GM12878 (cell line): ENCODE results near the gene SMARCAD1. TPM values are rescaled to one million over a fixed set of nuclear protein-coding genes. Genes with fewer than 3 reads are reported as not detected.

Experiments used
- ATAC-seq: fragments of 200-7000 bp; cut with Tn5 transposase; 3 replicates; pipeline ENCODE4 v1.9.1; 2020; ENCODE audit warnings: mild to moderate bottlenecking, moderate library complexity
- BruUV-seq: library from RNA; stranded (reverse); fragments of 400-500 nt; replicated peaks from 2 replicates; lab custom pipeline; 2021; lab: Mats Ljungman, UMichigan
- CTCF ChIA-PET: fragments of 300-600 bp; sonication (Branson Sonifier 250); formaldehyde crosslinking; extraction: SDS; loops from one replicate; lab custom pipeline; 2021; ENCODE audit warnings: inconsistent platforms; lab: Yijun Ruan, JAX
- POLR2A ChIA-PET: fragments of 350-600 bp; formaldehyde crosslinking; extraction: SDS; loops from one replicate; lab custom pipeline; 2021; ENCODE audit warnings: inconsistent platforms; lab: Charles Lee
- RAD21 ChIA-PET: fragments of 300-600 bp; sonication (Branson Sonifier 250); formaldehyde crosslinking; loops from one replicate; lab custom pipeline; 2023; ENCODE audit warnings: antibody characterized with exemption; ENCODE audit not compliant: unreplicated experiment; lab: Charles Lee
- SMC1A ChIA-PET: fragments of 300-600 bp; sonication (Branson Sonifier 250); formaldehyde crosslinking; loops from one replicate; lab custom pipeline; 2023; ENCODE audit not compliant: unreplicated experiment, uncharacterized antibody; lab: Charles Lee
- DNase-seq: peaks from one replicate; pipeline ENCODE4 v3.0.0-alpha.2; 2011; ENCODE audit warnings: low read depth, low spot score
- FAIRE-seq: peaks from 3 replicates; lab custom pipeline; 2011; peaks lifted over from hg19 to GRCh38; lab: Jason Lieb, UNC
- H2AFZ ChIP-seq: 2 replicates; pipeline ENCODE4 v1.6.0; 2011; ENCODE audit warnings: low read depth, low read length, control low read depth; ENCODE audit not compliant: control insufficient read depth
- H3K27ac ChIP-seq: 2 replicates; pipeline ENCODE4 v1.5.1; 2011; ENCODE audit warnings: control low read depth; ENCODE audit not compliant: control insufficient read depth, insufficient read depth
- H3K27me3 ChIP-seq, 2 experiments: replicated peaks in 1 of 2; 2 replicates each; pipeline versions ENCODE4 v1.6.0 to v1.6.1; 2011; ENCODE audit warnings: low read length in 1 of 2; ENCODE audit not compliant: control insufficient read depth in 2 of 2, insufficient read depth in 2 of 2
- H3K36me3 ChIP-seq, 2 experiments: 2 replicates each; pipeline ENCODE4 v1.5.1; 2011; ENCODE audit warnings: low read length in 1 of 2; ENCODE audit not compliant: control insufficient read depth in 2 of 2, insufficient read depth in 2 of 2
- H3K4me1 ChIP-seq: 2 replicates; pipeline ENCODE4 v1.6.1; 2011; ENCODE audit warnings: mild to moderate bottlenecking, low read length, moderate library complexity, mixed read lengths; ENCODE audit not compliant: control insufficient read depth, insufficient read depth
- H3K4me2 ChIP-seq: 2 replicates; pipeline ENCODE4 v1.6.0; 2011; ENCODE audit warnings: control low read depth; ENCODE audit not compliant: control insufficient read depth, insufficient read depth
- H3K4me3 ChIP-seq: fragments of 200-600 bp; sonication (generic); 2 replicates; pipeline ENCODE4 v1.5.1; 2016
- H3K79me2 ChIP-seq: 2 replicates; pipeline ENCODE4 v1.6.0; 2011; ENCODE audit warnings: low read length; ENCODE audit not compliant: control insufficient read depth, insufficient read depth
- H3K9ac ChIP-seq: 2 replicates; pipeline ENCODE4 v1.8.0; 2011; ENCODE audit warnings: low read length, control low read depth, mixed read lengths; ENCODE audit not compliant: control insufficient read depth, insufficient read depth
- H3K9me3 ChIP-seq: replicated peaks from 3 replicates; pipeline ENCODE4 v1.5.1; 2011; ENCODE audit warnings: mild to moderate bottlenecking, low read length; ENCODE audit not compliant: control insufficient read depth, insufficient read depth
- H4K20me1 ChIP-seq: 2 replicates; pipeline ENCODE4 v1.6.0; 2011; ENCODE audit not compliant: control insufficient read depth, insufficient read depth
- ELK1 ChIP-seq: IDR thresholded peaks from 2 replicates; pipeline ENCODE4 v1.6.1; 2012; ENCODE audit warnings: low read depth, low read length, improper control_type of control experiment
- PBX3 ChIP-seq: IDR thresholded peaks from 2 replicates; pipeline ENCODE4 v1.6.1; 2011; ENCODE audit warnings: mild to moderate bottlenecking, low read depth, low read length, moderate library complexity; ENCODE audit not compliant: insufficient replicate concordance
- RCOR1 ChIP-seq: conservative IDR thresholded peaks from 2 replicates; pipeline ENCODE4 v1.6.1; 2012; ENCODE audit warnings: low read depth, low read length, improper control_type of control experiment
- TCF3 ChIP-seq: IDR thresholded peaks from 2 replicates; pipeline ENCODE4 v1.6.1; 2012; ENCODE audit warnings: low read depth, mild to moderate bottlenecking, low read length, borderline replicate concordance; ENCODE audit not compliant: insufficient read depth
- ZNF384 ChIP-seq: IDR thresholded peaks from 2 replicates; pipeline ENCODE4 v1.6.1; 2012; ENCODE audit warnings: low read depth, mild to moderate bottlenecking, low read length, improper control_type of control experiment, borderline replicate concordance
- ZSCAN29 ChIP-seq: fragments of 450-650 bp; IDR thresholded peaks from 2 replicates; pipeline ENCODE4 v1.6.1; 2017; ENCODE audit warnings: mild to moderate bottlenecking, moderate library complexity
- WGBS: methylation state at CpG from one replicate; pipeline ENCODE4 v1.1.6; 2016; ENCODE audit warnings: low lambda C conversion rate; ENCODE audit not compliant: insufficient replicate concordance, insufficient coverage; ENCODE audit errors: missing lambda C conversion rate; 5-methylcytosine and 5-hydroxymethylcytosine counted together
- in situ Hi-C: fragments of 300-500 bp; cut with MboI; formaldehyde crosslinking; loops from 9 replicates; pipeline ENCODE4 v1.14.3; 2018; ENCODE audit warnings: mixed read lengths
- intact Hi-C: fragments of 100-400 bp; cut with micrococcal nuclease; formaldehyde crosslinking; loops from one replicate; pipeline ENCODE4 v1.14.2; 2022; ENCODE audit not compliant: unreplicated experiment
- polyA plus RNA-seq, 11 experiments: library from polyadenylated mRNA; depleted of rRNA in 4 of 11; unstranded in 6 of 11; stranded (reverse) in 5 of 11; fragments of >200 nt; fragmentation: Nextera tagmentation in 4 of 11; fragmentation: Illumina TruSeq in 1 of 11; extraction: Ambion mirVana in 4 of 11; extraction: Trizol in 1 of 11; gene quantifications; 1 replicate in 1 of 11; 2 replicates in 10 of 11; pipeline versions ENCODE4 v1.2.1 to v1.2.3, GENCODE V29; 2011 to 2016; ENCODE audit warnings: inconsistent platforms in 2 of 11, missing spikeins in 2 of 11, low read depth in 1 of 11
- total RNA-seq, 4 experiments: library from RNA; depleted of rRNA in 3 of 4; stranded (reverse); fragments of >200 nt in 3 of 4; fragmentation: Illumina TruSeq in 1 of 4; extraction: Trizol in 1 of 4; gene quantifications; 2 replicates each; pipeline versions ENCODE4 v1.2.1 to v1.2.3, GENCODE V29; 2013 to 2021

SMARCAD1 gene
- total and polyA plus RNA-seq, 10 of the 15 experiments (the other 5 are each of a cell fraction or from before 2014, with no cell fraction given) = 7.6 to 41.2 (median 27.7) TPM

- POLR2A ChIA-PET = no interaction called here
- Histone ChIP-seq H3K4me2 (no peak overlapping the region), H4K20me1 (no peaks in the 10 kb centered on the region), H3K4me1 (no peaks in the 10 kb centered on the region), H3K27ac (no peak overlapping the region), H3K36me3 (peaks cover 0 to 15% of the 10 kb centered on the region in 2 experiments), H3K9me3 (no peaks in the 10 kb centered on the region), H3K79me2 (no peaks in the 10 kb centered on the region), H3K27me3 (no peaks in the 10 kb centered on the region)
- SMC1A ChIA-PET = interaction anchor here (1.1 kb wide), 1 partner anchor 546 kb away, joined by 3 read pairs; no protein-coding TSS in a partner anchor
- in situ Hi-C loops (no loop called here), intact Hi-C loops (loop anchor here (2.0 kb wide), 1 partner anchor 467 kb away; no protein-coding TSS in a partner anchor)
- FAIRE-seq = no peak
- RAD21 ChIA-PET = no interaction called here
- CTCF ChIA-PET = interaction anchor here (1.9 kb wide), 1 partner anchor 10 kb away, joined by 5 read pairs; no protein-coding TSS in a partner anchor
- no peak for DNase-seq
- ATAC-seq = peak; percentile 44
- 75% methylated on average over 8 of the region's 8 CpGs for WGBS
- TF ChIP-seq RCOR1 (no peak), ZNF384 (no peak), ZSCAN29 (no peak), TCF3 (no peak), PBX3 (no peak), ELK1 (no peak)
- TF ChIP-seq, all 136 proteins: peak for 0
- Histone ChIP-seq H3K4me3 (no peak overlapping the region), H3K9ac (no peak overlapping the region), H2AFZ (no peak overlapping the region)
- BruUV-seq = no TSS peak
Observed at GRCh38 chr4:94256144-94256783, 48.6 kb downstream of the SMARCAD1 start.
